Stimulated activated CD4-positive, alpha-beta T cell treated with anti-CD3 and anti-CD28 coated beads, TNF-alpha, amount 100 ng/mL, for 4 hours (primary cell): ENCODE data around the gene DSCAML1.

ENCODE experiments used
- DNase-seq, 3 experiments: peaks; one replicate each; pipeline ENCODE4 v3.0.0-alpha.2; 2020; ENCODE audit warnings: low read depth in 3 of 3

Gene DSCAML1

GRCh38 chr11:117520201-117520600, 276.8 kb downstream of the DSCAML1 start:
- no peak for DNase-seq

- DNase-seq: no peak
Measured at GRCh38 chr11:117519590-117519989, 277.4 kb downstream of the DSCAML1 start.

- DNase-seq: no peak
Measured at GRCh38 chr11:117519170-117519569, 277.8 kb downstream of the DSCAML1 start.

- no peak for DNase-seq
Measured at GRCh38 chr11:117518455-117518854, 278.6 kb downstream of the DSCAML1 start.

- no peak for DNase-seq
Measured at GRCh38 chr11:117517097-117517496, 279.9 kb downstream of the DSCAML1 start.

- no peak for DNase-seq
Measured at GRCh38 chr11:117515892-117516787, 280.9 kb downstream of the DSCAML1 start.

- no peak for DNase-seq
Measured at GRCh38 chr11:117514256-117514655, 282.8 kb downstream of the DSCAML1 start.

GRCh38 chr11:117513666-117514065, 283.4 kb downstream of the DSCAML1 start:
- DNase-seq: no peak

GRCh38 chr11:117511931-117512539, 285.0 kb downstream of the DSCAML1 start:
- DNase-seq: no peak

GRCh38 chr11:117511483-117511930, 285.5 kb downstream of the DSCAML1 start:
- DNase-seq: no peak

- DNase-seq: no peak
Measured at GRCh38 chr11:117510646-117511045, 286.4 kb downstream of the DSCAML1 start.

GRCh38 chr11:117509543-117509942, 287.5 kb downstream of the DSCAML1 start:
- DNase-seq: no peak

- DNase-seq: no peak
Measured at GRCh38 chr11:117506971-117507370, 290.0 kb downstream of the DSCAML1 start.

GRCh38 chr11:117505285-117505970, 291.6 kb downstream of the DSCAML1 start:
- DNase-seq: no peak

GRCh38 chr11:117502779-117503100, 294.3 kb downstream of the DSCAML1 start:
- no peak for DNase-seq

- DNase-seq: no peak
Measured at GRCh38 chr11:117502015-117502778, 294.8 kb downstream of the DSCAML1 start.

GRCh38 chr11:117501237-117501898, 295.6 kb downstream of the DSCAML1 start:
- no peak for DNase-seq

GRCh38 chr11:117498791-117499190, 298.2 kb downstream of the DSCAML1 start:
- DNase-seq: no peak

GRCh38 chr11:117497206-117497951, 299.6 kb downstream of the DSCAML1 start:
- no peak for DNase-seq

- DNase-seq: no peak
Measured at GRCh38 chr11:117495357-117495756, 301.7 kb downstream of the DSCAML1 start.
